Measurements from ENCODE around the gene CKM. TPM values are rescaled to one million over a fixed set of nuclear protein-coding genes. Genes with fewer than 3 reads are reported as not detected.

Gene CKM
- total RNA-seq (ENCODE audit: low replicate concordance), result not detected in 2 replicates

DNA sequence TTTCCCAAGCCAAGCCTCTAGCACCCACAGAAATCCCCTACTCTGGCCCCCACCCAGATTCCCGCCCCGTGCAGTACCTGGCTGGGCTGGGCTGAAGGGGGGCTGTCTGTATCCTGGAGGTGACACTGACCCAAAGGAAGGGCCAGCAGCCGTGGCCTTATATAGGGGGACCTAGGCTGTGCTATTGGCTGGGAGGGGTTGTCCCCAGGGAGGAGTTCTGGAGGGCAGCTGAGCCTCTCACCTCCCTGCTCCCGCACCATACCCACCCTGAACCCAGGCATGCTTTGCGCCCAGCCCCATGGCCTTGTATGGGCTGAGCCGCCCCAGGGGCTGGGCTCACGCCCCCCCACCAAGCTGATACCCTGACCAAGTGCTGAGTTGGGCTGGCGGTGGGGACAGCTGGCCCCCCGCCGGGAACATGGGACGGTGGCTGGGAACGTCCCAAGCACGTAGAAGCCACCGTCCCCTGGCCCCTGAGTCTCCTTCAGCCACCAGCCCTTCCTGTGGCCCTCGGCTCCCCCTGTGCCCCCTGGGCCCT lies at the start of gene CKM:
CKM (minus strand) TSS at position 132 of the 538 bp plus-strand sequence. CDS start 3,162 bp downstream, outside the sequence.
- Histone ChIP-seq H3K4me3 (peak within 1 kb of the TSS; percentile 43), H3K4me2 (peak within 1 kb of the TSS; percentile 70), H4K20me1 (ENCODE audit: low read depth) (no peaks in the 10 kb centered on the region)

DNA sequence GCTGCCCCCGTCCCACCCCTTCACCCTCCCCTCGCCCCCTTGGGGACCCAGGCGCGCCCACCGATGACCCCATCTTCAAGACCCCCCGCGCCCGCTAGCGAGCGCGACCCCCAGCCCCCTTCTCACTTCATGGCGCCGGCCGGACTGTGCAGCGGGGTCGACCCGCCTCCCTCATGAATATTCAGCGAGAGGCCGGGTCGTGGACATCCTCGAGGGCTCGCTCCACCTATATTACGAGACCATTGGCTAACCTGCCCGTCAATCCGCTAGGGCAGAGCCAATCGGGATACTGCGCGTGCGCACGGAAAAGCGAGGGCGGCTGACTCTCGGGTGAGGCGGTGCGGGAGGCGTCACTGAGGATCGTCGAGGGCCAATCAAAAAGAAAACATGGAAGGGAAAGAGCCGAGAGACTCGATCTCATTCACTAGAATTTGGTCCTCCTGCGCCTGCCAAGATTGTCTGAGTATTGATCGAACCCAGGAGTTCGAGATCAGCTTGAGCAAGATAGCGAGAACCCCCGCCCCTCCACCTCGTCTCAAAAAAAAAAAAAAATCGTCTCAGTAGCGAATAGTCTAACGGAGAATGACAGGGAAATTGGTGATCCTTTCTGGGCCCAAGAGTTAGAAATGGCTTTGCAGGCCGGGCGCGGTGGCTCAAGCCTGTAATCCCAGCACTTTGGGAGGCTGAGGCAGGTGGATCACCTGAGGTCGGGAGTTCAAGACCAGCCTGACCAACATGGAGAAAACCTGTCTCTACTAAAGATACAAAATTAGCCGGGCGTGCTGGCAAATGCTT lies 47.9 kb upstream of the CKM start, which contains the start of gene ERCC2:
ERCC2 (minus strand) TSS at position 164 of the 795 bp plus-strand sequence; CDS start at position 131, 33 bp downstream.
- Histone ChIP-seq H3K27me3 (no peaks in the 10 kb centered on the region), H3K36me3 (no peaks in the 10 kb centered on the region), H3K4me1 (peaks cover 9% of the 10 kb centered on the region), H3K79me2 (ENCODE audit: low read depth) (peaks cover 23% of the 10 kb centered on the region), H4K20me1 (ENCODE audit: low read depth) (peaks cover 19% of the 10 kb centered on the region), H3K27ac (peak within 1 kb of the TSS; percentile 61), H2AFZ (replicated peaks) (peak within 1 kb of the TSS; percentile 65), H3K4me3 (peak within 1 kb of the TSS; percentile 85), H3F3A (ENCODE audit: low read depth) (peaks cover 25% of the 10 kb centered on the region), H3K4me2 (peak within 1 kb of the TSS; percentile 77), H3K9me3 (ENCODE audit: low read depth) (no peaks in the 10 kb centered on the region), H3K9ac (no peak within 1 kb of the TSS)
- TF ChIP-seq EZH2phosphoT487 (IDR thresholded peaks at IDR 0.05) (no peak), EZH2 (IDR thresholded peaks at IDR 0.05) (no peak)
- TF ChIP-seq, protein P1, sequence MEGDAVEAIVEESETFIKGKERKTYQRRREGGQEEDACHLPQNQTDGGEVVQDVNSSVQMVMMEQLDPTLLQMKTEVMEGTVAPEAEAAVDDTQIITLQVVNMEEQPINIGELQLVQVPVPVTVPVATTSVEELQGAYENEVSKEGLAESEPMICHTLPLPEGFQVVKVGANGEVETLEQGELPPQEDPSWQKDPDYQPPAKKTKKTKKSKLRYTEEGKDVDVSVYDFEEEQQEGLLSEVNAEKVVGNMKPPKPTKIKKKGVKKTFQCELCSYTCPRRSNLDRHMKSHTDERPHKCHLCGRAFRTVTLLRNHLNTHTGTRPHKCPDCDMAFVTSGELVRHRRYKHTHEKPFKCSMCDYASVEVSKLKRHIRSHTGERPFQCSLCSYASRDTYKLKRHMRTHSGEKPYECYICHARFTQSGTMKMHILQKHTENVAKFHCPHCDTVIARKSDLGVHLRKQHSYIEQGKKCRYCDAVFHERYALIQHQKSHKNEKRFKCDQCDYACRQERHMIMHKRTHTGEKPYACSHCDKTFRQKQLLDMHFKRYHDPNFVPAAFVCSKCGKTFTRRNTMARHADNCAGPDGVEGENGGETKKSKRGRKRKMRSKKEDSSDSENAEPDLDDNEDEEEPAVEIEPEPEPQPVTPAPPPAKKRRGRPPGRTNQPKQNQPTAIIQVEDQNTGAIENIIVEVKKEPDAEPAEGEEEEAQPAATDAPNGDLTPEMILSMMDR (IDR thresholded peaks at IDR 0.05), result no peak
- Mint-ChIP-seq H3K27me3 (ENCODE audit: insufficient read depth, low read depth) (peaks cover 8% of the 10 kb centered on the region), H3K4me1 (peaks cover 27% of the 10 kb centered on the region), H3K36me3 (no peaks in the 10 kb centered on the region), H3K27ac (peak within 1 kb of the TSS; percentile 99), H3K4me3 (peak within 1 kb of the TSS; percentile 91), H3K9me3 (no peaks in the 10 kb centered on the region)
- peak; percentile 99 for DNase-seq (ENCODE audit: low spot score)

More for the DNA sequence above, at the start of gene CKM:
- Histone ChIP-seq H3K27me3 (peaks cover 36% of the 10 kb centered on the region), H3F3A (ENCODE audit: low read depth) (peaks cover 15% of the 10 kb centered on the region), H3K36me3 (no peaks in the 10 kb centered on the region), H3K79me2 (ENCODE audit: low read depth) (no peaks in the 10 kb centered on the region), H2AFZ (replicated peaks) (peak within 1 kb of the TSS; percentile 78), H3K4me1 (peaks cover 13% of the 10 kb centered on the region), H3K9me3 (ENCODE audit: low read depth) (no peaks in the 10 kb centered on the region), H3K27ac (no peak within 1 kb of the TSS), H3K9ac (no peak within 1 kb of the TSS)
- H3K4me1 Mint-ChIP-seq, result peaks cover 29% of the 10 kb centered on the region
- DNase-seq (ENCODE audit: low spot score), result no peak
- H3K9me3 Mint-ChIP-seq, result no peaks in the 10 kb centered on the region
- H3K27ac Mint-ChIP-seq, result peak within 1 kb of the TSS; percentile 51
- H3K4me3 Mint-ChIP-seq, result peak within 1 kb of the TSS; percentile 30
- peaks cover 13% of the 10 kb centered on the region for H3K27me3 Mint-ChIP-seq (ENCODE audit: insufficient read depth, low read depth)
- no peaks in the 10 kb centered on the region for H3K36me3 Mint-ChIP-seq
- TF ChIP-seq, protein P1 (IDR thresholded peaks at IDR 0.05), result no peak
- TF ChIP-seq EZH2 (IDR thresholded peaks at IDR 0.05) (no peak), EZH2phosphoT487 (IDR thresholded peaks at IDR 0.05) (no peak)

DNA sequence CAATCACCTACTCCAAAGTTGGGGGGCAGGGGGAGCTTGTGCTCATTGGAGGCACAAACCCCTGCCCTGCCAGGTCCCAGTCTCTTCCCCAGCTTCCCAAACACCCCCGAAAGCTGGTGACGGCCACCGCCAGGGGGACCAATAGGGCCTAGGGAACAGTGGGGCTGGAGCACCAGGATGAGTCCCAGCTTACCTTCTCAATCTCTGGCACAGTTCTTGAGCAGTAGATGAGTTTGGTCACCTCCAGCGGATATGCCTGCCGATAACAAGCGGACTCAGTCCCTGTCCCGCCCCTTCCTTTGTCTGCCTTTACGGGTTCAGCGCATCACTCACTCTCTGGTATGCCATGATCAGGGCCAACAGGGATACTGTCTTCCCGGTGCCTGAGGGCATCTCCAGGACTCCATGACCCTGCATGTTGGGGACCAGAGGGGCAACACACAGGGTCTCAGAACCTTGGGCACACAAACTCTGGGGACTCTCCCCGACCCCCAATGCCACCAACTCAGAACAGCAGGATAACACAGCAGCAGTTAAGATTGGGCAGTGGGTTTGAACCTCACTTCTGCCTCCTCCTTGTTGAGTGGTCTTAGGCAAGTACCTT lies 46.2 kb upstream of the CKM start:
- Mint-ChIP-seq H3K27ac (peak overlapping the region; percentile 25), H3K27me3 (ENCODE audit: insufficient read depth, low read depth) (peaks cover 6% of the 10 kb centered on the region), H3K4me3 (peak overlapping the region; percentile 91), H3K4me1 (peaks cover 19% of the 10 kb centered on the region), H3K36me3 (no peaks in the 10 kb centered on the region), H3K9me3 (no peaks in the 10 kb centered on the region)
- peaks cover 9% of the 10 kb centered on the region for H3K4me1 ChIP-seq
- TF ChIP-seq EZH2 (IDR thresholded peaks at IDR 0.05) (no peak), EZH2phosphoT487 (IDR thresholded peaks at IDR 0.05) (no peak)
- TF ChIP-seq, protein P1 (IDR thresholded peaks at IDR 0.05), result no peak
- peak overlapping the region; percentile 85 for H3K4me3 ChIP-seq
- peak; percentile 26 for DNase-seq (ENCODE audit: low spot score)
- no peak overlapping the region for H2AFZ ChIP-seq (replicated peaks)
- H3K79me2 ChIP-seq (ENCODE audit: low read depth), result peaks cover 23% of the 10 kb centered on the region
- H3K4me2 ChIP-seq, result peak overlapping the region; percentile 77
- H3K9ac ChIP-seq, result no peak overlapping the region
- H3K27ac ChIP-seq, result no peak overlapping the region
- H4K20me1 ChIP-seq (ENCODE audit: low read depth), result peaks cover 24% of the 10 kb centered on the region
- no peaks in the 10 kb centered on the region for H3K9me3 ChIP-seq (ENCODE audit: low read depth)
- H3K36me3 ChIP-seq, result no peaks in the 10 kb centered on the region
- peaks cover 25% of the 10 kb centered on the region for H3F3A ChIP-seq (ENCODE audit: low read depth)
- H3K27me3 ChIP-seq, result no peaks in the 10 kb centered on the region

Data from neural progenitor cell (in vitro differentiated cells).